HepG2 (cell line): ENCODE measurements around the gene PRKCZ. TPM values are rescaled to one million over a fixed set of nuclear protein-coding genes. Genes with fewer than 3 reads are reported as not detected.

Experiments
- AGO2 ChIP-seq: fragments of 200-400 bp; formaldehyde crosslinking; optimal IDR thresholded peaks from 2 replicates; pipeline ENCODE3; 2017; ENCODE audit warnings: mild to moderate bottlenecking, low read depth, low read length, moderate library complexity
- GATAD2A ChIP-seq: IDR thresholded peaks from 2 replicates; pipeline ENCODE4 v1.6.1; 2016
- HBP1 ChIP-seq: IDR thresholded peaks from 2 replicates; pipeline ENCODE4 v1.6.1; 2016; ENCODE audit warnings: low read depth, control low read depth
- HMG20A ChIP-seq: IDR thresholded peaks from 2 replicates; pipeline ENCODE4 v1.6.1; 2016; ENCODE audit warnings: borderline replicate concordance
- HOXA3 ChIP-seq: sonication (generic); formaldehyde crosslinking; IDR thresholded peaks from 2 replicates; pipeline ENCODE4 v1.5.0; 2020; ENCODE audit warnings: missing genetic modification reagents
- KLF16 ChIP-seq, 2 experiments: sonication (generic) in 1 of 2; formaldehyde crosslinking in 1 of 2; IDR thresholded peaks; 2 replicates each; pipeline versions ENCODE4 v1.6.1 to v1.8.0; 2016 to 2023; ENCODE audit warnings: missing genetic modification reagents in 2 of 2, missing compliant biosample characterization in 1 of 2
- MYNN ChIP-seq: sonication (generic); formaldehyde crosslinking; IDR thresholded peaks from 2 replicates; pipeline ENCODE4 v1.4.0; 2020; ENCODE audit warnings: mild to moderate bottlenecking, low read depth, missing genetic modification reagents
- NPAS2 ChIP-seq: sonication (generic); formaldehyde crosslinking; IDR thresholded peaks from 2 replicates; pipeline ENCODE4 v1.8.0; 2022; ENCODE audit warnings: mild to moderate bottlenecking, missing genetic modification reagents, borderline replicate concordance
- ONECUT2 ChIP-seq: sonication (generic); formaldehyde crosslinking; IDR thresholded peaks from 2 replicates; pipeline ENCODE4 v1.4.0; 2020; ENCODE audit warnings: missing genetic modification reagents
- PAWR ChIP-seq: sonication (generic); formaldehyde crosslinking; IDR thresholded peaks from 2 replicates; pipeline ENCODE4 v1.4.0; 2020; ENCODE audit warnings: missing genetic modification reagents, mild to moderate bottlenecking, borderline replicate concordance
- RNF2 ChIP-seq: fragments of 450-650 bp; conservative IDR thresholded peaks from 2 replicates; pipeline ENCODE4 v1.6.1; 2016; ENCODE audit warnings: low read depth
- SSRP1 ChIP-seq: IDR thresholded peaks from 2 replicates; pipeline ENCODE4 v1.6.1; 2016; ENCODE audit warnings: control low read depth
- ZNF282 ChIP-seq: fragments of 450-650 bp; IDR thresholded peaks from 2 replicates; pipeline ENCODE4 v1.6.1; 2018; ENCODE audit not compliant: partially characterized antibody
- ZNF367 ChIP-seq: sonication (generic); formaldehyde crosslinking; IDR thresholded peaks from 2 replicates; pipeline ENCODE4 v1.4.0; 2020; ENCODE audit warnings: missing genetic modification reagents, borderline replicate concordance
- ZNF44 ChIP-seq: sonication (generic); formaldehyde crosslinking; IDR thresholded peaks from 2 replicates; pipeline ENCODE4 v1.5.1; 2020; ENCODE audit warnings: mild to moderate bottlenecking, missing genetic modification reagents
- ZNF615 ChIP-seq: sonication (generic); formaldehyde crosslinking; IDR thresholded peaks from 2 replicates; pipeline ENCODE4 v1.5.0; 2020; ENCODE audit warnings: mild to moderate bottlenecking, missing genetic modification reagents, borderline replicate concordance
- ZNF883 ChIP-seq: sonication (generic); formaldehyde crosslinking; IDR thresholded peaks from 2 replicates; pipeline ENCODE4 v1.5.1; 2020; ENCODE audit warnings: mild to moderate bottlenecking, missing genetic modification reagents; ENCODE audit errors: not compliant biosample characterization
- ZSCAN20 ChIP-seq: sonication (generic); formaldehyde crosslinking; IDR thresholded peaks from 2 replicates; pipeline ENCODE4 v1.4.0; 2020; ENCODE audit warnings: missing genetic modification reagents, mild to moderate bottlenecking, borderline replicate concordance
- ZSCAN22 ChIP-seq: sonication (generic); formaldehyde crosslinking; IDR thresholded peaks from 2 replicates; pipeline ENCODE4 v1.4.0; 2020; ENCODE audit warnings: mild to moderate bottlenecking, missing genetic modification reagents
- polyA plus RNA-seq, 8 experiments: library from polyadenylated mRNA; depleted of rRNA in 3 of 8; stranded (reverse) in 7 of 8; unstranded in 1 of 8; fragments of >200 nt; fragmentation: Illumina TruSeq in 4 of 8; extraction: Trizol in 4 of 8; gene quantifications; 2 replicates each; pipeline versions ENCODE4 v1.2.1 to v1.2.3, GENCODE V29; 2011 to 2016; ENCODE audit warnings: low read depth in 4 of 8, missing spikeins in 1 of 8, mixed read lengths in 1 of 8; ENCODE audit not compliant: insufficient read depth in 1 of 8
- total RNA-seq, 5 experiments: library from RNA; depleted of rRNA; stranded (reverse); fragments of >200 nt; fragmentation: Illumina TruSeq; extraction: Trizol; gene quantifications; 2 replicates each; pipeline ENCODE4 v1.2.3, GENCODE V29; 2016; ENCODE audit warnings: low read depth in 1 of 5
- TF ChIP-seq, protein P1 (sequence below): sonication (generic); formaldehyde crosslinking; IDR thresholded peaks from 2 replicates; pipeline ENCODE4 v1.5.1; 2020; ENCODE audit warnings: mild to moderate bottlenecking, missing genetic modification reagents, borderline replicate concordance
- TF ChIP-seq, protein P2 (sequence below): sonication (generic); formaldehyde crosslinking; IDR thresholded peaks from 2 replicates; pipeline ENCODE4 v1.4.0; 2020; ENCODE audit warnings: missing genetic modification reagents
- TF ChIP-seq, protein P3 (sequence below): sonication (generic); formaldehyde crosslinking; IDR thresholded peaks from 2 replicates; pipeline ENCODE4 v1.4.0; 2020; ENCODE audit warnings: mild to moderate bottlenecking, missing genetic modification reagents

The PRKCZ gene
- total and polyA plus RNA-seq, 2 of the 13 experiments (the other 11 are each of a cell fraction or from before 2014, with no cell fraction given), result 34.7 to 85.2 TPM

GRCh38 chr1:2232255-2232915, 182.2 kb downstream of the PRKCZ start (continued):
- TF ChIP-seq, protein P1, sequence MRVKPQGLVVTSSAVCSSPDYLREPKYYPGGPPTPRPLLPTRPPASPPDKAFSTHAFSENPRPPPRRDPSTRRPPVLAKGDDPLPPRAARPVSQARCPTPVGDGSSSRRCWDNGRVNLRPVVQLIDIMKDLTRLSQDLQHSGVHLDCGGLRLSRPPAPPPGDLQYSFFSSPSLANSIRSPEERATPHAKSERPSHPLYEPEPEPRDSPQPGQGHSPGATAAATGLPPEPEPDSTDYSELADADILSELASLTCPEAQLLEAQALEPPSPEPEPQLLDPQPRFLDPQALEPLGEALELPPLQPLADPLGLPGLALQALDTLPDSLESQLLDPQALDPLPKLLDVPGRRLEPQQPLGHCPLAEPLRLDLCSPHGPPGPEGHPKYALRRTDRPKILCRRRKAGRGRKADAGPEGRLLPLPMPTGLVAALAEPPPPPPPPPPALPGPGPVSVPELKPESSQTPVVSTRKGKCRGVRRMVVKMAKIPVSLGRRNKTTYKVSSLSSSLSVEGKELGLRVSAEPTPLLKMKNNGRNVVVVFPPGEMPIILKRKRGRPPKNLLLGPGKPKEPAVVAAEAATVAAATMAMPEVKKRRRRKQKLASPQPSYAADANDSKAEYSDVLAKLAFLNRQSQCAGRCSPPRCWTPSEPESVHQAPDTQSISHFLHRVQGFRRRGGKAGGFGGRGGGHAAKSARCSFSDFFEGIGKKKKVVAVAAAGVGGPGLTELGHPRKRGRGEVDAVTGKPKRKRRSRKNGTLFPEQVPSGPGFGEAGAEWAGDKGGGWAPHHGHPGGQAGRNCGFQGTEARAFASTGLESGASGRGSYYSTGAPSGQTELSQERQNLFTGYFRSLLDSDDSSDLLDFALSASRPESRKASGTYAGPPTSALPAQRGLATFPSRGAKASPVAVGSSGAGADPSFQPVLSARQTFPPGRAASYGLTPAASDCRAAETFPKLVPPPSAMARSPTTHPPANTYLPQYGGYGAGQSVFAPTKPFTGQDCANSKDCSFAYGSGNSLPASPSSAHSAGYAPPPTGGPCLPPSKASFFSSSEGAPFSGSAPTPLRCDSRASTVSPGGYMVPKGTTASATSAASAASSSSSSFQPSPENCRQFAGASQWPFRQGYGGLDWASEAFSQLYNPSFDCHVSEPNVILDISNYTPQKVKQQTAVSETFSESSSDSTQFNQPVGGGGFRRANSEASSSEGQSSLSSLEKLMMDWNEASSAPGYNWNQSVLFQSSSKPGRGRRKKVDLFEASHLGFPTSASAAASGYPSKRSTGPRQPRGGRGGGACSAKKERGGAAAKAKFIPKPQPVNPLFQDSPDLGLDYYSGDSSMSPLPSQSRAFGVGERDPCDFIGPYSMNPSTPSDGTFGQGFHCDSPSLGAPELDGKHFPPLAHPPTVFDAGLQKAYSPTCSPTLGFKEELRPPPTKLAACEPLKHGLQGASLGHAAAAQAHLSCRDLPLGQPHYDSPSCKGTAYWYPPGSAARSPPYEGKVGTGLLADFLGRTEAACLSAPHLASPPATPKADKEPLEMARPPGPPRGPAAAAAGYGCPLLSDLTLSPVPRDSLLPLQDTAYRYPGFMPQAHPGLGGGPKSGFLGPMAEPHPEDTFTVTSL (CRISPR knock-in tag), result no peak
- TF ChIP-seq ONECUT2 (CRISPR knock-in tag) (peak; percentile 93), ZSCAN22 (CRISPR knock-in tag) (peak; percentile 90), HBP1 (CRISPR knock-in tag) (no peak; the same call in 1 of the 2 replicates), ZSCAN20 (CRISPR knock-in tag) (no peak), ZNF282 (no peak), GATAD2A (CRISPR knock-in tag) (peak; percentile 98), AGO2 (peak; percentile 24), RNF2 (no peak), ZNF883 (CRISPR knock-in tag) (no peak), MYNN (CRISPR knock-in tag) (no peak), ZNF615 (no peak), ZNF44 (CRISPR knock-in tag) (no peak), SSRP1 (CRISPR knock-in tag) (no peak; the same call in 1 of the 2 replicates), NPAS2 (CRISPR knock-in tag) (no peak), HMG20A (CRISPR knock-in tag) (peak; percentile 72; the same call in 1 of the 2 replicates), HOXA3 (peak; percentile 66), ZNF367 (CRISPR knock-in tag) (no peak), PAWR (no peak), KLF16 (CRISPR knock-in tag; IDR thresholded peaks at IDR 0.05) (peak; percentile 71 to 79; a peak in 1 of 4 replicates)
- TF ChIP-seq, protein P2, sequence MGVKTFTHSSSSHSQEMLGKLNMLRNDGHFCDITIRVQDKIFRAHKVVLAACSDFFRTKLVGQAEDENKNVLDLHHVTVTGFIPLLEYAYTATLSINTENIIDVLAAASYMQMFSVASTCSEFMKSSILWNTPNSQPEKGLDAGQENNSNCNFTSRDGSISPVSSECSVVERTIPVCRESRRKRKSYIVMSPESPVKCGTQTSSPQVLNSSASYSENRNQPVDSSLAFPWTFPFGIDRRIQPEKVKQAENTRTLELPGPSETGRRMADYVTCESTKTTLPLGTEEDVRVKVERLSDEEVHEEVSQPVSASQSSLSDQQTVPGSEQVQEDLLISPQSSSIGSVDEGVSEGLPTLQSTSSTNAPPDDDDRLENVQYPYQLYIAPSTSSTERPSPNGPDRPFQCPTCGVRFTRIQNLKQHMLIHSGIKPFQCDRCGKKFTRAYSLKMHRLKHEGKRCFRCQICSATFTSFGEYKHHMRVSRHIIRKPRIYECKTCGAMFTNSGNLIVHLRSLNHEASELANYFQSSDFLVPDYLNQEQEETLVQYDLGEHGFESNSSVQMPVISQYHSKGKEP (CRISPR knock-in tag), result no peak
- TF ChIP-seq, protein P3, sequence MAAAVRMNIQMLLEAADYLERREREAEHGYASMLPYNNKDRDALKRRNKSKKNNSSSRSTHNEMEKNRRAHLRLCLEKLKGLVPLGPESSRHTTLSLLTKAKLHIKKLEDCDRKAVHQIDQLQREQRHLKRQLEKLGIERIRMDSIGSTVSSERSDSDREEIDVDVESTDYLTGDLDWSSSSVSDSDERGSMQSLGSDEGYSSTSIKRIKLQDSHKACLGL (CRISPR knock-in tag), result peak; percentile 36; the same call in 1 of the 2 replicates
